ENCODE measurements around the gene TAF9B. TPM values are rescaled to one million over a fixed set of nuclear protein-coding genes. Genes with fewer than 3 reads are reported as not detected.

TAF9B gene
- polyA plus RNA-seq, 1 of the 3 experiments (the other 2 are of a cell fraction), result 11.6 TPM

- ChIA-PET CTCF (interaction anchor here (0.7 to 1.2 kb wide), 2 partner anchors 8 to 13 kb away, joined by 3 read pairs; no protein-coding TSS in a partner anchor), POLR2A (no interaction called here)
- no peak for DNase-seq
- Histone ChIP-seq H3F3A (replicated peaks; ENCODE audit: insufficient read depth) (peaks cover 18% of the 10 kb centered on the region), H3K4me2 (no peak overlapping the region), H3K9ac (no peak overlapping the region), H3K4me3 (ENCODE audit: low read depth in 2 of 2, low read length in 1 of 2) (no peak overlapping the region), H3K9me2 (no peaks in the 10 kb centered on the region), H2AFZ (ENCODE audit: low read depth) (no peak overlapping the region), H3K4me1 (ENCODE audit: control insufficient read depth in 1 of 2, insufficient read depth in 2 of 2, low read depth in 1 of 2, low read length in 1 of 2) (no peaks in the 10 kb centered on the region), H4K20me1 (ENCODE audit: insufficient read depth) (no peaks in the 10 kb centered on the region), H3K36me3 (replicated peaks in 1 of 2; ENCODE audit: control insufficient read depth in 1 of 2, insufficient read depth in 2 of 2, low read length in 1 of 2) (peaks cover 29 to 37% of the 10 kb centered on the region in 2 experiments), H3K79me2 (ENCODE audit: insufficient read depth) (0 out of 2 replicates have a peak, but pooled peaks cover 2% of the 10 kb centered on the region), H3K9me3 (no peaks in the 10 kb centered on the region), H3K27ac (ENCODE audit: low read depth in 2 of 2, low read length in 1 of 2) (no peak overlapping the region), H3K27me3 (ENCODE audit: insufficient read depth) (no peaks in the 10 kb centered on the region; the same call in 1 of the 2 replicates)
- TF ChIP-seq EP300 (IDR thresholded peaks at IDR 0.05; ENCODE audit: borderline replicate concordance in 1 of 2, low read depth in 1 of 2, low read length in 1 of 2) (no peak), RAD21 (IDR thresholded peaks at IDR 0.05; ENCODE audit: low read length) (no peak), TCF12 (IDR thresholded peaks at IDR 0.05) (no peak), TAF1 (IDR thresholded peaks at IDR 0.05; ENCODE audit: borderline replicate concordance, low read depth, low read length) (no peak), RCOR1 (IDR thresholded peaks at IDR 0.05; ENCODE audit: low read length) (no peak), EZH2phosphoT487 (IDR thresholded peaks at IDR 0.05; ENCODE audit: borderline replicate concordance, low read depth) (no peak), GATA2 (CRISPR knock-in tag; IDR thresholded peaks at IDR 0.05) (no peak), SMC3 (IDR thresholded peaks at IDR 0.05; ENCODE audit: low read depth, low read length) (no peak), NRF1 (IDR thresholded peaks at IDR 0.05; ENCODE audit: low read depth, low read length) (no peak), PBX3 (IDR thresholded peaks at IDR 0.05) (no peak), CTCF (IDR thresholded peaks at IDR 0.05) (no peak), MAX (IDR thresholded peaks at IDR 0.05; ENCODE audit: low read depth) (no peak)
- 51% methylated on average over 4 of the region's 4 CpGs for WGBS (ENCODE audit: low lambda C conversion rate)
These were observed 6.1 kb downstream of the TAF9B start for GRCh38 chrX:78133238-78133960.

- Histone ChIP-seq H3K9ac (no peak overlapping the region), H3F3A (replicated peaks; ENCODE audit: insufficient read depth) (peaks cover 11% of the 10 kb centered on the region), H3K27ac (ENCODE audit: low read depth in 2 of 2, low read length in 1 of 2) (no peak overlapping the region), H3K4me2 (no peak overlapping the region), H4K20me1 (ENCODE audit: insufficient read depth) (0 out of 2 replicates have a peak, but pooled peaks cover 4% of the 10 kb centered on the region), H3K79me2 (ENCODE audit: insufficient read depth) (0 out of 2 replicates have a peak, but pooled peaks cover 2% of the 10 kb centered on the region), H3K4me3 (ENCODE audit: low read depth in 2 of 2, low read length in 1 of 2) (no peak overlapping the region), H3K36me3 (replicated peaks in 1 of 2; ENCODE audit: control insufficient read depth in 1 of 2, insufficient read depth in 2 of 2, low read length in 1 of 2) (peaks cover 37 to 43% of the 10 kb centered on the region in 2 experiments), H3K4me1 (ENCODE audit: control insufficient read depth in 1 of 2, insufficient read depth in 2 of 2, low read depth in 1 of 2, low read length in 1 of 2) (no peaks in the 10 kb centered on the region), H3K9me3 (no peaks in the 10 kb centered on the region), H3K9me2 (no peaks in the 10 kb centered on the region), H3K27me3 (ENCODE audit: insufficient read depth) (no peaks in the 10 kb centered on the region; the same call in 1 of the 2 replicates), H2AFZ (ENCODE audit: low read depth) (no peak overlapping the region)
- no peak for DNase-seq
- TF ChIP-seq CTCF (IDR thresholded peaks at IDR 0.05), result no peak
- TF ChIP-seq PBX3 (IDR thresholded peaks at IDR 0.05), result no peak
- no peak for TF ChIP-seq NRF1 (IDR thresholded peaks at IDR 0.05; ENCODE audit: low read depth, low read length)
- no peak for TF ChIP-seq GABPA (IDR thresholded peaks at IDR 0.05; ENCODE audit: low read depth)
- no peak for TF ChIP-seq JUND (IDR thresholded peaks at IDR 0.05)
- TF ChIP-seq RFX5 (IDR thresholded peaks at IDR 0.05; ENCODE audit: low read length), result no peak
- TF ChIP-seq SMC3 (IDR thresholded peaks at IDR 0.05; ENCODE audit: low read depth, low read length), result no peak
- no peak for TF ChIP-seq FOXM1 (IDR thresholded peaks at IDR 0.05; ENCODE audit: low read depth)
- no peak for TF ChIP-seq NFIC (IDR thresholded peaks at IDR 0.05; ENCODE audit: borderline replicate concordance)
- no peak for TF ChIP-seq TEAD4 (IDR thresholded peaks at IDR 0.05; ENCODE audit: borderline replicate concordance, insufficient read depth)
- ChIA-PET CTCF (no interaction called here), POLR2A (no interaction called here)
- 50% methylated on average over 1 of the region's 1 CpG for WGBS (ENCODE audit: low lambda C conversion rate)
These were observed 8.3 kb downstream of the TAF9B start for GRCh38 chrX:78131117-78131516.

All from SK-N-SH (cell line).